Inflammatory macrophage (primary cell): Measurements from ENCODE around the gene KRT28.
"Not testable (repeated sequence)": the region's sequence is repeated elsewhere in the genome, so short reads cannot be mapped to it uniquely, and the experiment has no call there.

ENCODE experiments used
- DNase-seq, 2 donors: peaks; one replicate each; pipeline ENCODE4 v3.0.0-alpha.2; 2020 to 2022

KRT28 gene

DNA sequence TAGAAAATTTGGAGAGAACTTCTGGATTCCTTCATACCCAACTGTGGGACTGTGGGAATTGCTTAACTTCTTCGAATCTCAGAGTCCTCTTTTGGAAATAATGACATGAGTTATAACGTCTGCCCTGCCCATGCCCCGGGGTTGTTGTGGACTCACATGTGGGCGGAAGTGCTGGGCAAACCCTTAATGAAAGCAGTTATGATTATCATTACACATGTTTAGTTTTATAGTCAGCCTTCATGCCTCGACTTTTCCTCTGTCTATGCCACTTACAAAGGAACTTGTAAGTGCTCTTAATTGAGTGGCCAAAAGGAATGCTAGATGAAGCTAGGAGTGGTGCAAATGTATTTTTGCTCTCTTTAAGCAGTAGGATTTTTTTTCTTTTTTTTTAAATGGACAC lies 21.3 kb downstream of the KRT28 start:
- no peak for DNase-seq

DNA sequence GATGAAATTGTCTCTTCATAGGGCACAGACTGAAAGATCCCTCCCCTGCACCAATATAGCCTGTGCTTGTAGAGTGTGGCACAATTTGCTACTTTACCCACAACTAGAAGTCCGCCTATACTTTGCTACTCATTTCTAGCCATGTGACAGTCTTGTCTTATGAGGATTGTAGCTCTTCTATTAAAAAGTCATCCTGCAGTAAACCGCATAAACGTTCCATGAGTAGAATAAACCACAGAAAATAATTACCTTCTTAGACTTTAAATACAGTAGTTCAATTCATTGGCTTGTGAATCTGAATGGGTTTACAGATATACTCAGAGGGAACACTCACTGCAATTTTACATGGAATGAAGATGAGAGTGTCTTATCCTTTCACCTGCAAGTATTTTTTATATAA lies 21.8 kb downstream of the KRT28 start:
- no peak for DNase-seq

DNA sequence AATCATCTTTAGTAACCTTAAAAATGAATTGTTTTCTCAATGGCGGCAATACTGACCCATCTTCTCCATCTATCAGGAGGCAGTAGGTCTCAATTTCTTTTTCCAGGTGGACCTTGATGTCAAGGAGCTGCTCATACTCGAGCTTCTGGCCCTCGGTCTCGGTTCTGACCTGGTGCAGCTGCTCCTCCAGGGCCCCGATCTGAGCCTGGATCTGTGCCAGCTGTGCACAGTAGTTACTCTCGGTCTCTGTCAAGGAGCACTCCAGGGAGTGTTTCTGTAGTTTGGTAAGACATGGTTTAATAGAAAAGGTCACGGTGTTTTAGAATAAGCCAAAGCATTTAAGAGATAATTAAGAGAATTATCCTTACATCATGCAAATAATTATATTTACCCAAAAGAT lies 22.3 kb downstream of the KRT28 start:
- no peak for DNase-seq

DNA sequence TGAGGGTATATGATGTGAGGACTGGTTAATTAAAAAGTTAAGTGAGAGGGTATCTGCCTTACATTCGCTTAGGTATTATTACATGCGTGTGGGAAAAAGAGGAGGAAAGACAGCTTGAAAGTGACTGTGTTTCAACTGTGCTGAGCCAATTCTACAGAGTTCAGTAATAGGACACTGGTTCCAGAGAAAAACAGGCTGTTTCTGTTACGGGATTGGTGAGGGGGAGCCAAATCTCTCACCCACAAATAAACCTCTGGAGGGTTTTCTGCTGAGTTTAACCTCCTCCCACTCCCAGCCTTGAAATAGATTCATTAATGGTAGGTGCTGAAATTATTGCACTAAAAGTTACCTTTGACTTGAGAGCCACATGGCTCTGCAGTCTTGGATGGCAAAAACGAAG lies 23.8 kb downstream of the KRT28 start:
- no peak for DNase-seq

DNA sequence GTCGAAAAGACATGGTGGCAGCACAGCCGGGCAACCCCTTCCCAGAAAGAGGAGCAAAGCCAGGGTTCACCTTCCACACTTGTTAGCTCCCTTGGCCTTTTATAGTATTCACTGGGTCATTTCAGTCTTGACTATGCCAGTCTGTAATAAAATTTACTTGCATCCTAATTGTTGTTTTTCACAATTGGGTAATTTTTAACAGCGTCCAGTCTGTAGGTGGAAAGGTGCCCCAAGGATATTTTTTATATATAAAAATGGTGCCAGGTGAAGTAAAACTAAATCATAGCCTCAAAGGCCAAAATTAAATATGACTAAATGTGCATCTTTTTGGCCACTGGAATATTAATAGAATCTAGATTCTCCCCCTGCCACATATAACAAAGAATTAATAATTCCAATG lies 27.7 kb downstream of the KRT28 start, which contains the start of gene KRT26:
KRT26 (minus strand) TSS at position 101 of the 400 bp plus-strand sequence; CDS start at position 13, 88 bp downstream.
- DNase-seq = no peak

DNA sequence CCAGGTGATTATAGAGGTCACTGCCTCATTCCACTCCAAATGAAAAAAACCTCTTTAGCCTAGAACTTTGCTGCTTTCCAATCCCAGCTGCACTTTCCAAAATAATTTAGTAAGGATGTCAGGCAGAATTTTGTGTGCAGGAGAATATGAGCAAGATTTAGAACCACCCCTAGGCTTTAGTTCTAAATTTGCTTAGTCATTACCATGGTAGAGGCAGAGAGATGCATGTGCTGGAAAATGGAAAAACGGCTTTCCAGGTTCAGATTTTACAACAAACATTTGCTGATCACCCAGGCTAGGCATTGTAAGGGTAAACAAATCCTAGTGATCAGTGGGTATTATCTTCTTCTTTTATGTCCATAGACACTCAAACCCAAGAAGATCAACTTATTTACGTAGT lies 34.1 kb downstream of the KRT28 start:
- DNase-seq = no peak

DNA sequence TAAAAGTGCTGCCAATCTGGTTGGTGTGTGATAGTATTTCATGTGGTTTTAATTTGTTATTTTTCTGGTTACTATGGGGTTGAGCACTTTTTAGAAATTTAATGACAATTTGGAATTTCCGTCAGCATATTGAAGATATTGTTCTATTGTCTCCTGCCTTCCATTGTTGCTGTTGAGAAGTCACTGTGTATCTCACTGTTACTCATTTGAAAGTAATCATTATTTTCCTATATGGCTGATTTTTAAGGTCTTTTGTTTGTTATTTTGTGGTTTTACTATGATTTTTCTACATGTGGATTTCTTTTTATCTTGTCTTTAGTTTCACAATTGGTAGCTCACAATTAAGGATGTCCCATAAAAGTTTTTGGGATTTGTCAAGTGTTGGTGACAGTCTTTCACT lies 36.0 kb downstream of the KRT28 start:
- DNase-seq = no peak

DNA sequence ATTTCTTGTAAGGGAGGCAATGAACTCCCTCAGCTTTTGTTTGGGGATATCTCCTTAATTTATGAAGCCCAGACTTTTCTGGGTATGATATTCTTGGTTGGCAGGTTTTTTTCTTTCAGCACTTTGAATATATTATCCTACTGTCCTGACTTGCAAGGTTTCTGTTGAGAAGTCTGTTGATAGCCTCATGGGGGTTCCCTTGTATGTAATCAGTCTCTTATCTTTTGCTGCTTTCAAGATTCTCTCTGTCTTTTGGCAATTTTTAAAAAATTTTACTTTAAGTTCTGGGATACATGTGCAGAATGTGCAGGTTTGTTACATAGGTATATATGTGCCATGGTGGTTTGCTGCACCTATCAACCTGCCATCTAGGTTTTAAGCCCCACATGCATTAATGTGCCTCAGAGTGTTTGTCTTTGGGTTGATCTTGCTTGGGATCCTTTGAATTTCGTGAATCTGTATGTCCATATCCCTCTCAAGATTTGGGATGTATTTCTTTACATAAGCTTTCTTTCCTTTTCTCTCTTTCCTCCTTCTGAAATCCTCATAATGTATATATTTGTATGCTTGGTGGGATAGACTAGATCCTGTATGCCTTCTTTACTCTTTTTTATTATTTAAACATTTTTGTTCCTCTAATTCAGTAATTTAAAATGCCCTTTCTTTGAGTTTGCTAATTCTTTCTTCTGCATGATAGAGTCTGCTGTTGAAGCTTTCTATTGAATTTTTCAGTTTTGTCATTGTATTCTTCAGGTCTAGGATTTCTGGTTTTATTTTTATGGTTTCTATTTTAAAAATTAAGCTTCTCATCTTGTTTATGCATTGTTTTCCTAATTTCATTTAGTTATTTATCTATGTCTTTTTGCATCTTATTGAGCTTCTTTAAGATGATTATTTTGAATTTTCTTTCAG lies 39.4 kb downstream of the KRT28 start:
- no peak for DNase-seq

DNA sequence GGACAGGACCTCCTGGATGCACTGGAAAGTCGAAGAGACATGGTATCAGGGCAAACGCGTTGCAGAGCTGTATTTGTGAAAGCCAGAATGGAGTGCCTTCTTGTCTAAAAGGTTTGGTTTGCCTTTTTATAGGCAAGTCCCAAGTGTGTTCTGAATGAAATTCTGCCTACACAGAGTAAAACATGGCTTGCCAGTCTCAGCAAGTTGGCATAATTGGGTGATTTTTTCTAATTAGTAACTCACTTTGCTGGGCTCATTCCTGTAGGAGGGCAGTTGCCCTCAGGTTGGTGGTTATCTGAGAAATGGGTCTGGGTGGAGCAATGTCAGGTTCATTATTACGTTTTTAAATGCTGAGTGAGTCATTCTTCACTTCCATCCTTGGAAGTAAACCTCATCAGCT lies 44.5 kb downstream of the KRT28 start, which contains the start of gene KRT25:
KRT25 (minus strand) TSS at position 101 of the 400 bp plus-strand sequence; CDS start at position 41, 60 bp downstream.
- DNase-seq = no peak

DNA sequence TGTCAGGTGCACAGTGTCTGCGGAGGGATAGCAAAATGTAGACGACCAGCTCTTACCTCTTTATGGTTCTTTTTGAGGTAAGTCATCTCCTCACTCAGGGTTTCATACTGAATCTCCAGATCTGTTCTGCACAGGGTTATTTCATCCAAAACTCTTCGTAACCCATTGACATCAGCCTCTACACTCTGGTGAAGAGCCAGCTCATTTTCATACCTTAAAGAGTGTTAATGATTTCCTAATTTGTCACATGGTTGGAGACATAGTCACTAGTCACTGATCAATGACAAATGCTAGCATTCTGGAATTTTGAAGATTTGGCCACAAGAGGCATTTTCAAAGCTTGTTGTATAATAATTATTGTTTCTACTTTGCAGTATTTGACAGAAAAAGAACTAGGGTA lies 46.0 kb downstream of the KRT28 start:
- DNase-seq = no peak

DNA sequence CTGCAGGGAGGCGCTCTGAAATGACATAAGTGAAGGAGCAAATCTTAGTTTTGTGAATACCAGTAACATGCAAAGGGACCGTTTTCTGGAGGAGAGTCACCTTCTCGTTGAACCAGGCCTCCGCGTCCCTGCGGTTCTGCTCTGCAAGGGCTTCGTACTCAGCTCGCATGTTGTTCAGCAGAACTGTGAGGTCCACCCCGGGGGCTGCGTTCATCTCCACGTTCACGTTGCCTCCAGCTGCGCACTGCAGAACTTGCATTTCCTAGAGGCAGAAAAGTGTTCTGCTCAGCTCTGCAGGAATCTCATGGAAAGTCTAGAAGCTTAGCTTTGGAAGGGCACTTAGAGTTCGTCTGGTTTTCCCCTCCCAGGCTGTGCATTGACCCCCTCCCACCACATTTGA lies 48.7 kb downstream of the KRT28 start:
- DNase-seq = no peak

DNA sequence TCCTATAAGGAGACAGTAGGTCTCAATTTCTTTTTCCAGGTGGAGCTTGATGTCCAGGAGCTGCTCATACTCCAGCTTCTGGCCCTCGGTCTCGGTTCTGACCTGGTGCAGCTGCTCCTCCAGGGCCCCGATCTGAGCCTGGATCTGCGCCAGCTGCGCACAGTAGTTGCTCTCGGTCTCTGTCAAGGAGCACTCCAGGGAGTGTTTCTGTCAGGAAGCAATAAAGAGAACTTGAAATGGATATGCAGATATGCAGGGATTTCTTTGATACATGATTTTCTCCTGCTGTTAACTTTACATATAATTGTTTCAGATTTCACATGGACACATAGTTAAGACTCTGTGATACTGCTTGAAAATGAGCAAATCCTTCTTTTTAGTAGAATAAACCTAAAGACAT lies 49.4 kb downstream of the KRT28 start:
- no peak for DNase-seq

DNA sequence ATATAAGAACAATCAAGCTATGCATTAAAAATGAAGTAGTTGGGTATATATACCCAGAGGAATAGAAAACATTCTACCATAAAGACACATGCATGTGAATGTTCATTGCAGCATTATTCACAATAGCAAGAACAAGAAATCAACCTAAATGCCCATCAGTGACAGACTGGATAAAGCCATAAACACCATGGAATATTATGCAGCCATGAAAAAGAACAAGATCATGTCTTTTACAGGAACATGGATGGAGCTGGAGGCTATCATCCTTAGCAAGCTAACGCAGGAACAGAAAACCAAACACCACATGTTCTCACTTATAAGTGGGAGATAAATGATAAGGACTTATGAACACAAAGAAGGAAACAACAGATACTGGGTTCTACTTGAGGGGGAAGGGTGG lies 51.1 kb downstream of the KRT28 start:
- DNase-seq = not testable (repeated sequence)
